ENCODE measurements around the gene OR10H1.
A peak's percentile ranks its signal among the peaks of the same experiment; 100 is the strongest.

- TF ChIP-seq, protein P1, sequence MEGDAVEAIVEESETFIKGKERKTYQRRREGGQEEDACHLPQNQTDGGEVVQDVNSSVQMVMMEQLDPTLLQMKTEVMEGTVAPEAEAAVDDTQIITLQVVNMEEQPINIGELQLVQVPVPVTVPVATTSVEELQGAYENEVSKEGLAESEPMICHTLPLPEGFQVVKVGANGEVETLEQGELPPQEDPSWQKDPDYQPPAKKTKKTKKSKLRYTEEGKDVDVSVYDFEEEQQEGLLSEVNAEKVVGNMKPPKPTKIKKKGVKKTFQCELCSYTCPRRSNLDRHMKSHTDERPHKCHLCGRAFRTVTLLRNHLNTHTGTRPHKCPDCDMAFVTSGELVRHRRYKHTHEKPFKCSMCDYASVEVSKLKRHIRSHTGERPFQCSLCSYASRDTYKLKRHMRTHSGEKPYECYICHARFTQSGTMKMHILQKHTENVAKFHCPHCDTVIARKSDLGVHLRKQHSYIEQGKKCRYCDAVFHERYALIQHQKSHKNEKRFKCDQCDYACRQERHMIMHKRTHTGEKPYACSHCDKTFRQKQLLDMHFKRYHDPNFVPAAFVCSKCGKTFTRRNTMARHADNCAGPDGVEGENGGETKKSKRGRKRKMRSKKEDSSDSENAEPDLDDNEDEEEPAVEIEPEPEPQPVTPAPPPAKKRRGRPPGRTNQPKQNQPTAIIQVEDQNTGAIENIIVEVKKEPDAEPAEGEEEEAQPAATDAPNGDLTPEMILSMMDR (IDR thresholded peaks at IDR 0.05) = peak in 1 of 3 experiments; percentile 13
- TF ChIP-seq POLR2A (IDR thresholded peaks at IDR 0.05; ENCODE audit: low read depth) = peak; percentile 50
These were observed 21.1 kb upstream of the OR10H1 start for GRCh38 chr19:15836330-15837220.
